GM23248 (cell line): ENCODE data around the gene XPO1.

ENCODE experiments used
- EZH2 ChIP-seq: fragments of 200-600 bp; sonication (generic); IDR thresholded peaks from 2 replicates; pipeline ENCODE4 v1.6.1; 2018; ENCODE audit warnings: antibody characterized with exemption, mild to moderate bottlenecking; ENCODE audit not compliant: insufficient read depth, poor library complexity, severe bottlenecking
- EZH2phosphoT487 ChIP-seq: fragments of 200-600 bp; sonication (generic); IDR thresholded peaks from 2 replicates; pipeline ENCODE4 v1.6.1; 2018; ENCODE audit warnings: antibody characterized with exemption, moderate library complexity, mild to moderate bottlenecking, low read depth; ENCODE audit not compliant: insufficient read depth

GRCh38 chr2:61575447-61575859, 37.3 kb upstream of the XPO1 start:
- TF ChIP-seq EZH2: no peak
- no peak for TF ChIP-seq EZH2phosphoT487
